ENCODE measurements around the gene RAE1. TPM values are rescaled to one million over a fixed set of nuclear protein-coding genes. Genes with fewer than 3 reads are reported as not detected.

RAE1 gene
- total and polyA plus RNA-seq, 2 experiments from 2014 or later = 35.8 to 43.3 TPM

DNA sequence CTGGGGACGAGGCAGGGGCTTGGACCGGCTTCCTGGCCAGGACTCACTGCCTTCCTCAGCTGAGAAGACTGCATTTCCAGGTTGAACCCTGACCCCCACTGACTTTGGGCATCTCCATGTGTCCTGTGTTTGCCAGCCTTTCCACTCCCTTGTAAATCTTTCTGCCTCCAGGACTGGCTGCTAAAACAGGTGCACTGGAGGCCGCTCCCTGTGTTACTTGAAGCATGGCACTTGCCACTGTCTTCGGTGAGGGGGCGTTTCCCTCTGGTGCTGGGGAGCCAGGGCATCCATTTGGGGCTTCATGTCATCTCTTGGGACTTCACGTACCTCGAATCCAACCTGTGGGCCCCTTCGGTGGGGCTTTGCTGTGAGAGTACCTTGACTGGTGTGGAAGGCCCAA lies 33.4 kb downstream of the RAE1 start:
- no peak overlapping the region for H3K4me2 ChIP-seq
- H3K36me3 ChIP-seq (replicated peaks; ENCODE audit: insufficient read depth, low read depth) = no peaks in the 10 kb centered on the region
- H3K4me1 ChIP-seq (ENCODE audit: insufficient read depth) = peaks cover 3% of the 10 kb centered on the region
- DNase-seq (ENCODE audit: low spot score) = no peak
- TF ChIP-seq EZH2 (IDR thresholded peaks at IDR 0.05; ENCODE audit: borderline replicate concordance) (no peak), EZH2phosphoT487 (IDR thresholded peaks at IDR 0.05; ENCODE audit: low read depth, severe bottlenecking, unreplicated experiment) (no peak)
- TF ChIP-seq, protein P1, sequence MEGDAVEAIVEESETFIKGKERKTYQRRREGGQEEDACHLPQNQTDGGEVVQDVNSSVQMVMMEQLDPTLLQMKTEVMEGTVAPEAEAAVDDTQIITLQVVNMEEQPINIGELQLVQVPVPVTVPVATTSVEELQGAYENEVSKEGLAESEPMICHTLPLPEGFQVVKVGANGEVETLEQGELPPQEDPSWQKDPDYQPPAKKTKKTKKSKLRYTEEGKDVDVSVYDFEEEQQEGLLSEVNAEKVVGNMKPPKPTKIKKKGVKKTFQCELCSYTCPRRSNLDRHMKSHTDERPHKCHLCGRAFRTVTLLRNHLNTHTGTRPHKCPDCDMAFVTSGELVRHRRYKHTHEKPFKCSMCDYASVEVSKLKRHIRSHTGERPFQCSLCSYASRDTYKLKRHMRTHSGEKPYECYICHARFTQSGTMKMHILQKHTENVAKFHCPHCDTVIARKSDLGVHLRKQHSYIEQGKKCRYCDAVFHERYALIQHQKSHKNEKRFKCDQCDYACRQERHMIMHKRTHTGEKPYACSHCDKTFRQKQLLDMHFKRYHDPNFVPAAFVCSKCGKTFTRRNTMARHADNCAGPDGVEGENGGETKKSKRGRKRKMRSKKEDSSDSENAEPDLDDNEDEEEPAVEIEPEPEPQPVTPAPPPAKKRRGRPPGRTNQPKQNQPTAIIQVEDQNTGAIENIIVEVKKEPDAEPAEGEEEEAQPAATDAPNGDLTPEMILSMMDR (IDR thresholded peaks at IDR 0.05; ENCODE audit: poor library complexity) = no peak
- H3K9me3 ChIP-seq (ENCODE audit: low read depth) = no peaks in the 10 kb centered on the region
- H3K9me2 ChIP-seq (replicated peaks; ENCODE audit: insufficient read depth) = no peaks in the 10 kb centered on the region
- no peaks in the 10 kb centered on the region for H3K79me2 ChIP-seq
- WGBS (ENCODE audit: low lambda C conversion rate, missing lambda C conversion rate) = 95% methylated on average over 8 of the region's 8 CpGs
- no peak overlapping the region for H3K27ac ChIP-seq
- no peak overlapping the region for H3K4me3 ChIP-seq
- no peaks in the 10 kb centered on the region for H3K27me3 ChIP-seq
- H4K20me1 ChIP-seq (ENCODE audit: insufficient read depth, poor library complexity, severe bottlenecking) = no peaks in the 10 kb centered on the region
- no peak overlapping the region for H2AFZ ChIP-seq

DNA sequence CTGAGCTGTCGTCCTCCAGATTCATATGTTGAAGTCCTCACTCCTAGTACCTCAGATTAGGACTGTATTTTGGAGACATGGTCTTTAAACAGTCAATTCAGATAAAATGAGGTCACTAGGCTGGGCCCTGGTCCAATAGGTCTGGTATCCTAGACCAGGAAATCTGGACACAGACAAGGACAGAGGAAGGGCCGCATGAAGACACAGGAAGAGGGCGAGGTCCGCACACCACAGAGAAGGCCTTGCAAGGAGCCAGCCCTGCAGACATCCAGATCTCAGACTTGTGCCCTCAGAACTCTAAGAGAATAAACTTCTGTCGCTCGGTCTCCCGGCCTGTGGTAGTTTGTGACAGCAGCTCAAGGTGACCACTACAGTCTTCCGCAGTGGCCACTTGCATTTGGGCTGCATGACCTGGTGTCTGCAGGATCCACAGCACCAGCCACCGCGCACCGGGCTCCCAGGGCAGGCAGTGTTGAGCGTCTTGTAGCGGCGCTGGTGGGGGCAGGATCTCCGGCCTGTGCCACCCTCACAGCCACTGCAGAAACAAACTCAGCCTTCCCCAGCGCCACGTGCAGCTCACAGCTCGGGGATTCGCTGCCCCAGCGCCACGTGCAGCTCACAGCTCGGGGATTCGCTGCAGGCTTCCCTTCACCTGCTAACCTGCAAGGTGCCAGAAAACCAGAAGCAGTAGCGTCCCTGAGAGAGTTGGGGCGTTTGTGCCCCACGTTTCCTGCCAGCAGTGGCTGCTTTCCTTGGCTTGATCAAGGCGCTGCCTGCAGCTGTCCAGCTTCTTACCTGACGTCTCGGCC lies 34.1 kb downstream of the RAE1 start:
- 96% methylated on average over 29 of the region's 29 CpGs for WGBS (ENCODE audit: low lambda C conversion rate, missing lambda C conversion rate)
- H3K4me3 ChIP-seq = no peak overlapping the region
- H3K4me1 ChIP-seq (ENCODE audit: insufficient read depth) = peaks cover 10% of the 10 kb centered on the region
- H3K27me3 ChIP-seq = no peaks in the 10 kb centered on the region
- H4K20me1 ChIP-seq (ENCODE audit: insufficient read depth, poor library complexity, severe bottlenecking) = no peaks in the 10 kb centered on the region
- H3K36me3 ChIP-seq (replicated peaks; ENCODE audit: insufficient read depth, low read depth) = no peaks in the 10 kb centered on the region
- H3K4me2 ChIP-seq = no peak overlapping the region
- no peak for DNase-seq (ENCODE audit: low spot score)
- no peak for TF ChIP-seq EZH2phosphoT487 (IDR thresholded peaks at IDR 0.05; ENCODE audit: low read depth, severe bottlenecking, unreplicated experiment)
- no peak for TF ChIP-seq EZH2 (IDR thresholded peaks at IDR 0.05; ENCODE audit: borderline replicate concordance)
- TF ChIP-seq, protein P1 (IDR thresholded peaks at IDR 0.05; ENCODE audit: poor library complexity) = no peak
- no peaks in the 10 kb centered on the region for H3K79me2 ChIP-seq
- H3K9me2 ChIP-seq (replicated peaks; ENCODE audit: insufficient read depth) = no peaks in the 10 kb centered on the region
- H3K9me3 ChIP-seq (ENCODE audit: low read depth) = no peaks in the 10 kb centered on the region
- H3K27ac ChIP-seq = no peak overlapping the region
- H2AFZ ChIP-seq = no peak overlapping the region

DNA sequence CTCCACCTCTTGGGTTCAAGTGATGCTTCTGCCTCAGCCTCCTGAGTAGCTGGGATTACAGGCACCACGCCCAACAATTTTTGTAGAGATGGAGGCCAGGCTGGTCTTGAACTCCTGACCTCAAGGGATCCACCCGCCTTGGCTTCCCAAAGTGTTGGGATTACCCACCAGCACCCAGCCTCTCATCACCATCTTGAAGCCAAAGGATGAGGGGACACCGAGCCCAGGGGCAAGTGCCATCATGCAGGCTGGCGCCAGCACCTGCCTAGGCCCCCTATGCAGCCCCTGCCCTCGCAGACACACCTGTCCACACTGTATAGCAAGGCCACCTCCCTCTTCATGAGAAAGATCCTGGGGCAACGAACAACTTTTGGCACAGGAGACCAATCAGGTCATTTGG lies 34.9 kb downstream of the RAE1 start:
- Histone ChIP-seq H3K36me3 (replicated peaks; ENCODE audit: insufficient read depth, low read depth) (no peaks in the 10 kb centered on the region), H2AFZ (no peak overlapping the region), H3K9me3 (ENCODE audit: low read depth) (no peaks in the 10 kb centered on the region), H3K4me3 (no peak overlapping the region), H4K20me1 (ENCODE audit: insufficient read depth, poor library complexity, severe bottlenecking) (no peaks in the 10 kb centered on the region), H3K9me2 (replicated peaks; ENCODE audit: insufficient read depth) (no peaks in the 10 kb centered on the region), H3K27me3 (no peaks in the 10 kb centered on the region), H3K79me2 (no peaks in the 10 kb centered on the region), H3K27ac (no peak overlapping the region), H3K4me1 (ENCODE audit: insufficient read depth) (peaks cover 10% of the 10 kb centered on the region), H3K4me2 (no peak overlapping the region)
- TF ChIP-seq EZH2phosphoT487 (IDR thresholded peaks at IDR 0.05; ENCODE audit: low read depth, severe bottlenecking, unreplicated experiment) (no peak), EZH2 (IDR thresholded peaks at IDR 0.05; ENCODE audit: borderline replicate concordance) (no peak)
- TF ChIP-seq, protein P1 (IDR thresholded peaks at IDR 0.05; ENCODE audit: poor library complexity) = no peak
- WGBS (ENCODE audit: low lambda C conversion rate, missing lambda C conversion rate) = 93% methylated on average over 6 of the region's 6 CpGs
- no peak for DNase-seq (ENCODE audit: low spot score)
